IMR-90 (cell line): Measurements from ENCODE around the gene CEMP1. TPM values are rescaled to one million over a fixed set of nuclear protein-coding genes. Genes with fewer than 3 reads are reported as not detected.

Experiments used
- ATAC-seq: fragments of 200-7000 bp; cut with Tn5 transposase; 2 replicates; pipeline ENCODE4 v1.9.1; 2020; ENCODE audit warnings: low read depth, mild to moderate bottlenecking, moderate library complexity
- BruUV-seq: library from RNA; stranded (reverse); fragments of 400-500 nt; replicated peaks from 2 replicates; lab custom pipeline; 2021; lab: Mats Ljungman, UMichigan
- CTCF ChIA-PET: fragments of 300-600 bp; formaldehyde crosslinking; extraction: SDS; loops from one replicate; lab custom pipeline; 2021; ENCODE audit warnings: antibody characterized with exemption; lab: Yijun Ruan, JAX
- POLR2A ChIA-PET: fragments of 300-600 bp; sonication (Branson Sonifier 250); formaldehyde crosslinking; loops from one replicate; lab custom pipeline; 2022; ENCODE audit warnings: antibody characterized with exemption; ENCODE audit not compliant: unreplicated experiment; lab: Charles Lee
- DNase-seq: peaks from one replicate; pipeline ENCODE4 v3.0.0; 2013
- H2AFZ ChIP-seq: replicated peaks from 2 replicates; pipeline ENCODE3; 2013; ENCODE audit warnings: low read length, mild to moderate bottlenecking; ENCODE audit not compliant: poor library complexity
- H2AK5ac ChIP-seq: 2 replicates; pipeline ENCODE4 v1.6.1; 2013; ENCODE audit warnings: low read depth, low read length, inconsistent platforms
- H2AK9ac ChIP-seq: replicated peaks from 2 replicates; pipeline ENCODE3; 2013; ENCODE audit warnings: mild to moderate bottlenecking, low read depth, low read length, moderate library complexity; ENCODE audit not compliant: poor library complexity
- H2BK120ac ChIP-seq: 2 replicates; pipeline ENCODE4 v1.6.1; 2013; ENCODE audit warnings: low read depth, low read length, inconsistent platforms
- H2BK15ac ChIP-seq: 3 replicates; pipeline ENCODE4 v1.6.1; 2013; ENCODE audit warnings: low read depth, low read length, inconsistent platforms
- H2BK20ac ChIP-seq: 2 replicates; pipeline ENCODE4 v1.6.1; 2013; ENCODE audit warnings: low read depth, mild to moderate bottlenecking, inconsistent platforms, low read length, moderate library complexity
- H2BK5ac ChIP-seq: 2 replicates; pipeline ENCODE4 v1.6.1; 2013; ENCODE audit warnings: mild to moderate bottlenecking, low read depth, low read length, inconsistent platforms; ENCODE audit not compliant: poor library complexity, severe bottlenecking
- H3K14ac ChIP-seq: replicated peaks from 2 replicates; pipeline ENCODE4 v1.6.1; 2013; ENCODE audit warnings: low read depth, low read length, inconsistent platforms
- H3K18ac ChIP-seq: 2 replicates; pipeline ENCODE4 v1.6.1; 2013; ENCODE audit warnings: low read depth, low read length, control low read depth
- H3K23ac ChIP-seq: 2 replicates; pipeline ENCODE4 v1.6.1; 2013; ENCODE audit warnings: low read depth, low read length, inconsistent platforms
- H3K27ac ChIP-seq: 2 replicates; pipeline ENCODE4 v1.5.1; 2013; ENCODE audit warnings: mild to moderate bottlenecking, control low read depth, low read length; ENCODE audit not compliant: insufficient read depth
- H3K27me3 ChIP-seq: 2 replicates; pipeline ENCODE4 v1.6.1; 2013; ENCODE audit warnings: low read length; ENCODE audit not compliant: control insufficient read depth, insufficient read depth
- H3K36me3 ChIP-seq: 2 replicates; pipeline ENCODE4 v1.6.1; 2013; ENCODE audit warnings: low read length, mixed read lengths; ENCODE audit not compliant: control insufficient read depth, insufficient read depth
- H3K4ac ChIP-seq: 2 replicates; pipeline ENCODE4 v1.6.1; 2013; ENCODE audit warnings: low read depth, low read length, inconsistent platforms
- H3K4me1 ChIP-seq: 2 replicates; pipeline ENCODE4 v1.6.1; 2013; ENCODE audit warnings: low read length, mixed read lengths; ENCODE audit not compliant: control insufficient read depth, insufficient read depth
- H3K4me2 ChIP-seq: 2 replicates; pipeline ENCODE4 v1.6.1; 2013; ENCODE audit warnings: low read depth, mild to moderate bottlenecking, control low read depth, low read length, moderate library complexity
- H3K4me3 ChIP-seq: 2 replicates; pipeline ENCODE4 v1.5.1; 2013; ENCODE audit warnings: low read depth, mild to moderate bottlenecking, control low read depth, low read length, moderate library complexity; ENCODE audit not compliant: insufficient read depth
- H3K56ac ChIP-seq: 2 replicates; pipeline ENCODE4 v1.6.1; 2013; ENCODE audit warnings: low read length, inconsistent platforms; ENCODE audit not compliant: insufficient read depth; ENCODE audit errors: extremely low read depth
- H3K79me1 ChIP-seq, 2 experiments: 2 replicates each; pipeline ENCODE4 v1.6.1; 2013; ENCODE audit warnings: low read length in 2 of 2, inconsistent platforms in 1 of 2, low read depth in 1 of 2
- H3K9ac ChIP-seq: 2 replicates; pipeline ENCODE4 v1.6.1; 2013; ENCODE audit warnings: low read depth, low read length, control low read depth
- H3K9me1 ChIP-seq: 2 replicates; pipeline ENCODE4 v1.6.1; 2013; ENCODE audit warnings: low read length, inconsistent platforms; ENCODE audit not compliant: insufficient read depth
- H3K9me3 ChIP-seq: 2 replicates; pipeline ENCODE4 v1.6.1; 2013; ENCODE audit warnings: low read length; ENCODE audit not compliant: control insufficient read depth, insufficient read depth
- H4K20me1 ChIP-seq: 2 replicates; pipeline ENCODE4 v1.6.1; 2013; ENCODE audit warnings: low read length, inconsistent platforms; ENCODE audit not compliant: insufficient read depth
- H4K5ac ChIP-seq: 2 replicates; pipeline ENCODE4 v1.6.1; 2013; ENCODE audit warnings: mild to moderate bottlenecking, low read depth, low read length, control low read depth
- H4K8ac ChIP-seq, 2 experiments: 2 replicates each; pipeline ENCODE4 v1.6.1; 2013; ENCODE audit warnings: low read depth in 2 of 2, low read length in 2 of 2, control low read depth in 1 of 2, inconsistent platforms in 1 of 2
- H4K91ac ChIP-seq: 2 replicates; pipeline ENCODE4 v1.6.1; 2013; ENCODE audit warnings: low read depth, low read length, inconsistent platforms; ENCODE audit not compliant: insufficient read depth
- CHD1 ChIP-seq: IDR thresholded peaks from 2 replicates; pipeline ENCODE4 v1.6.1; 2012; ENCODE audit warnings: low read depth, low read length, improper control_type of control experiment
- MAFK ChIP-seq: IDR thresholded peaks from 2 replicates; pipeline ENCODE4 v1.6.1; 2012; ENCODE audit warnings: low read depth, low read length, improper control_type of control experiment
- RAD21 ChIP-seq: IDR thresholded peaks from 2 replicates; pipeline ENCODE4 v1.6.1; 2012; ENCODE audit warnings: low read length, improper control_type of control experiment
- RCOR1 ChIP-seq: IDR thresholded peaks from 2 replicates; pipeline ENCODE4 v1.6.1; 2012; ENCODE audit warnings: mild to moderate bottlenecking, low read length, improper control_type of control experiment; ENCODE audit not compliant: insufficient replicate concordance
- RFX5 ChIP-seq: IDR thresholded peaks from 2 replicates; pipeline ENCODE4 v1.8.0; 2012; ENCODE audit warnings: low read depth, mild to moderate bottlenecking, low read length, moderate library complexity
- USF2 ChIP-seq: fragments of 150-350 bp; IDR thresholded peaks from 2 replicates; pipeline ENCODE4 v1.6.1; 2017; ENCODE audit warnings: mild to moderate bottlenecking, antibody characterized with exemption, low read length, low read depth
- WGBS, 2 experiments: methylation state at CpG; one replicate each; pipeline versions ENCODE4 v1.1.5 to v1.1.7; 2013; ENCODE audit warnings: missing lambda C conversion rate in 2 of 2; ENCODE audit not compliant: insufficient read length in 1 of 2; ENCODE audit errors: extremely low coverage in 2 of 2; 5-methylcytosine and 5-hydroxymethylcytosine counted together
- dilution Hi-C: fragments of 300-500 bp; cut with HindIII; formaldehyde crosslinking; loops from one replicate; pipeline ENCODE4 v1.14.3; 2018; ENCODE audit warnings: low sequenced_read_pairs; ENCODE audit not compliant: unreplicated experiment
- in situ Hi-C: fragments of 300-500 bp; cut with MboI; formaldehyde crosslinking; loops from 3 replicates; pipeline ENCODE4 v1.14.3; 2019; ENCODE audit warnings: low sequenced_read_pairs, inconsistent platforms, mixed read lengths
- intact Hi-C: fragments of 100-400 bp; cut with micrococcal nuclease; formaldehyde crosslinking; loops from 2 replicates; pipeline ENCODE4 v1.10.0; 2022
- polyA plus RNA-seq, 3 experiments: library from polyadenylated mRNA; depleted of rRNA; stranded (reverse); fragments of >200 nt; gene quantifications; 2 replicates each; pipeline ENCODE4 v1.2.3, GENCODE V29; 2012; ENCODE audit warnings: low replicate concordance in 1 of 3
- total RNA-seq: library from RNA; depleted of rRNA; stranded (reverse); fragments of >200 nt; gene quantifications from 2 replicates; pipeline ENCODE4 v1.2.3, GENCODE V29; 2012
- TF ChIP-seq, protein P1 (sequence below): fragments of 150-350 bp; IDR thresholded peaks from 2 replicates; pipeline ENCODE4 v1.6.1; 2016; ENCODE audit warnings: low read depth, mild to moderate bottlenecking, low read length, moderate library complexity, borderline replicate concordance

The CEMP1 gene
- total and polyA plus RNA-seq, 2 of the 4 experiments (the other 2 are of a cell fraction): not detected

GRCh38 chr16:2496223-2497115 lies 34.7 kb downstream of the CEMP1 start:
- BruUV-seq: no TSS peak
- intact Hi-C loops: no loop called here
- no peak for ATAC-seq

More at GRCh38 chr16:2496223-2497115, 34.7 kb downstream of the CEMP1 start:
- DNase-seq: no peak
- Histone ChIP-seq H4K8ac (no peak overlapping the region), H3K9me3 (no peaks in the 10 kb centered on the region), H3K4me1 (no peaks in the 10 kb centered on the region; the same call in 1 of the 2 replicates), H3K4me2 (no peak overlapping the region), H2BK5ac (no peak overlapping the region), H4K91ac (no peak overlapping the region), H3K56ac (no peak overlapping the region), H3K27ac (no peak overlapping the region), H2BK120ac (no peak overlapping the region), H3K79me1 (peaks cover 3 to 21% of the 10 kb centered on the region in 2 experiments), H3K4me3 (no peak overlapping the region), H2BK20ac (no peak overlapping the region), H3K36me3 (peaks cover 19% of the 10 kb centered on the region; the same call in 1 of the 2 replicates), H2AK5ac (no peak overlapping the region), H3K27me3 (no peaks in the 10 kb centered on the region), H3K14ac (no peak overlapping the region), H3K4ac (no peak overlapping the region), H4K5ac (no peak overlapping the region), H4K20me1 (peaks cover 14% of the 10 kb centered on the region; the same call in 1 of the 2 replicates), H2AFZ (no peak overlapping the region), H3K18ac (no peak overlapping the region), H2AK9ac (no peak overlapping the region), H3K23ac (no peak overlapping the region), H3K9me1 (no peaks in the 10 kb centered on the region), H3K9ac (no peak overlapping the region), H2BK15ac (no peak overlapping the region)
- TF ChIP-seq, protein P1, sequence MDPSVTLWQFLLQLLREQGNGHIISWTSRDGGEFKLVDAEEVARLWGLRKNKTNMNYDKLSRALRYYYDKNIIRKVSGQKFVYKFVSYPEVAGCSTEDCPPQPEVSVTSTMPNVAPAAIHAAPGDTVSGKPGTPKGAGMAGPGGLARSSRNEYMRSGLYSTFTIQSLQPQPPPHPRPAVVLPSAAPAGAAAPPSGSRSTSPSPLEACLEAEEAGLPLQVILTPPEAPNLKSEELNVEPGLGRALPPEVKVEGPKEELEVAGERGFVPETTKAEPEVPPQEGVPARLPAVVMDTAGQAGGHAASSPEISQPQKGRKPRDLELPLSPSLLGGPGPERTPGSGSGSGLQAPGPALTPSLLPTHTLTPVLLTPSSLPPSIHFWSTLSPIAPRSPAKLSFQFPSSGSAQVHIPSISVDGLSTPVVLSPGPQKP: no peak
- no peak for TF ChIP-seq RCOR1
- TF ChIP-seq CHD1: no peak
- no peak for TF ChIP-seq MAFK
- no peak for TF ChIP-seq USF2
- no peak for TF ChIP-seq RAD21
- no peak for TF ChIP-seq RFX5
- in situ Hi-C loops: loop anchor here (5.0 kb wide), 1 partner anchor 154 kb away; the partner anchor contains the start of gene ABCA3
- WGBS, 2 experiments: 94% methylated on average over 54 of the region's 62 CpGs; no CpG with 5 or more reads in 1 of the 2 experiments
- dilution Hi-C loops: no loop called here
- CTCF ChIA-PET: no interaction called here
- POLR2A ChIA-PET: no interaction called here
